NCI-H82 (cell line): Measurements from ENCODE around the gene SOAT2.
A peak's percentile ranks its signal among the peaks of the same experiment; 100 is the strongest.
"Not testable (repeated sequence)": the region's sequence is repeated elsewhere in the genome, so short reads cannot be mapped to it uniquely, and the experiment has no call there.

Experiments
- DNase-seq: peaks from one replicate; lab custom pipeline; 2025; lab: John Stamatoyannopoulos, UW

The SOAT2 gene

DNA sequence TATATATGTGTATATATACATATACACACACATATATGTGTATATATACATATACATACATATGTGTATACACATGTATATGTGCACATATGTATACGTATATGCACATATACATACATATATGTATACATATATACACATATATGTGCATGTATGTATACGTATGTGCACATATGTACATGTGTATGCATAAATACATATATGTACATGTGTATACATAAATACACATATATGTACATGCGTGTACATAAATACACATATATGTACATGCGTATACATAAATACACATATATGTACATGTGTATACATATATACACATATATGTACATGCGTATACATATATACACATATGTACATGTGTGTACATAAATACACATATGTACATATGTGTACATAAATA is 43.9 kb downstream of the SOAT2 start:
- no peak for DNase-seq

- DNase-seq = no peak
These were observed 44.4 kb downstream of the SOAT2 start for GRCh38 chr12:53147653-53148052.

GRCh38 chr12:53151039-53151438 is 47.8 kb downstream of the SOAT2 start:
- DNase-seq = no peak

GRCh38 chr12:53152390-53152789 is 49.1 kb downstream of the SOAT2 start:
- no peak for DNase-seq

DNA sequence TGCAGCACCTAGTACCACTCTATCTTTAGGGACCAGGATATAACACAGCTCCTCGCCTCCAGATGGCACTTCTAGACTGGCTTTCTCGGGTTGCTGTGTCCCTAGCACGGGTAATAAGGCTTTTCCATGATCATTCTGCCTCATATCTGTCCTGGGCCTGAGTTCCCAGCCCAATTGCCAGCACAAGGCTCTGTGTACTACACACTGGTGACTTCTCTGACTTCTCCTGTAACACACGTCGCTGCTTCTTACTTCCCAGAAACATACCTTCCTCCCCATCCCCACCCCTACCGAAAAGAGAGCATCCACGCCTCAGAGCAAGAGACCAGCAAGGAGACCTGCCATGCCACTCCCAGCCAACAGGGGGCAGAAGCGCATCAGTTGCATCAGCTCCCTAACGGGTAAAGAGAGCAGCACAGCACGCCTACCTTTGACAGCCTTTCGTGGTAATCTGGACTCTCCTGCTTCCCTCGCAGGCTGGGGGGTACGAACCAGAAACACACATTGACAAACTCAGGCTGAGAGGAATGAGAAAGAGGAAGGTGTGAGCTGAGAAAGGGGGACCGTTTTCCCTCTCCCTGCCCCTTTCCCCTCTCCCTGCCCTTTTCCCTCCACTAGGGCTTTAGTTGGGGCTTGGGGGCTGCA is 56.0 kb downstream of the SOAT2 start:
- peak; percentile 90 for DNase-seq

DNA sequence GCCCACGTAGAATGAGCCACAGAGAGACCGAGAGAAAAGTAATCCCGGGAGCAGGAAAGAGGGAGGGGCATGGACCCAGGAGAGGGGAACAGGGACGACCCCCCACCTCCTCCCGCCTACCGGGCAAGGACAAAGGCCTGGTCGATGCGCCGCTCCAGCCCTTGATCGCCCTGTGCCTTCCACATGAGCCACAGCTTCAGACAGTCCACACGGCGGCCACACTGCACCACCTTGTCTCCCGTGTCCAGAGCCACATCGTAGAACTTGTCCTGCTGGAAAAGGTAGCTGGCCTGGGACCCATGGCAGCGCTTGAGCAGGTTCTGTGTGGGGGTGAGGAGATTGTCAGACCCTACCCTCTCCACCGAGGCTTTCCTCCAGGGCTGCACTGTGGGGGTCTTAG is 56.7 kb downstream of the SOAT2 start:
- DNase-seq = no peak

DNA sequence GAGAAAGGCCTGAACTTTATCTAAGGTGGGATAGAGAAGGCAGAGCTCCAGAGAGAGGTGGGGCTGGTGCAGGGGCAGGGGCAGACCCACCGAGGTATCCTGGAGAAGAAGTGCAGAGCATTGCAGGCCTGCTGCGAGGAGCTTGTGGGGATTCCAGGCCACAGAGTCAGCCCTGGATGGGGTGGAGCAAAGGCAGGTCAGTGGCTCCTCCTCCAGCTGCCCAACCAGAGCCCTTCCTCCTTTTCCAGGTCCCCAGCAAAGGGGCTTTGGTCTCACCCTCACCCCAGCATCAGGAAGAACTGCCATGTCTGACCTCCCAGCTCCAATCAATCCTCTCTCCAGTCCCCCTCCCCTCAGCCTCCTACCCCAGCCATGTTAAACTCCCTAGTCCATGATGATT is 57.4 kb downstream of the SOAT2 start:
- no peak for DNase-seq

DNA sequence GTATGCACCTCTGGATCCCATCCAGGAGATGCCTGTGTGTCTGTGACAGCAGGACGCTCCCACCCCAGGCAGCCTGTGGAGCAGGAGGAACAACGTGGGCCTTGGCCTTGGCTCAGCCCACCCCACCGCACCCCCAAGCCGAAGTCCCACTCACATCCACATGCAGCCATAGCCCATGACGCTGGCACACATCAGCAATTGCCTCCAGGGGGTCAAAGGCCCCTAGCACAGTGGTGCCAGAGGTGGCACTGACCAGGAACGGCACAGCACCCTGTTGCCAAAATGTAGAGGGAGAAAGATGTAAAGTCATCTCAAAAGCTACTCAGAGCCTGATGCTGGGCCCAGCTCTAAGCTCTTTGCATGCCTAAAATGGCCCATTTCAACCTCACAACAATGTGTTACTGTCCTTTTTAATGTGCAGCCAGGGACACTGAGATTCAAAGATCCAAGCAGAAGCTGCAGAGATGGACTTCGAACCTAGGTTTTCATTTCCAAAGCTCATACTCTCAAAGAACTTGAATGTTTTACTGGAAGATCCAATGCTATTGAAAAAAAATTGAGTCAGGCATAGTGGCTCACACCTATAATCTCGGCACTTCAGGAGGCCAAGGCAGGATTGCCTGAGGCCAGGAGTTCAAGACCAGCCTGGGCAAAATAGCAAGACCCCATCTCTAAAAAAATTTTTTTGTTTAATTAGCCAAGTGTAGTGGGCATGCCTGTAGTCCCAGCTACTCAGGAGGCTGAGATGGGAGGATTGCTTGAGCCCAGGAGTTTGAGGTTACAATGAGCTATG is 58.0 kb downstream of the SOAT2 start:
- no peak for DNase-seq

DNA sequence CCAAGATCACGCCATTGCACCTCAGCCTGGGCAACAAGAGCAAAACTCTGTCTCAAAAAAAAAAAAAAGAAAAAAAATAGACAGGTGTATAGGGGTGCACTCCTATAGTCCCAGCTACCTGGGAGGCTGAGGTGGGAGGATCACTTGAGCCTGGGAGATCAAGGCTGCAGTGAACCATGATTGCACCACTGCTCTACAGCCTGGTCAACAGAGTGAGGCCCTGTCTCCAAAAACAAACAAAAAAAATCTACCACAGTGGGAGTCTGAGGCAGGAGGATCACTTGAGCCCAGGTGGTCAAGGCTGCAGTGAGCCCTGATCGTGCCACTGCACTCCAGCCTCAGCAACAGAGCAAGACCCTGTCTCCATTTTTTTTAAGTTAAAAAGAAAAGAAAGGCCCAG is 59.7 kb downstream of the SOAT2 start:
- DNase-seq = not testable (repeated sequence)

DNA sequence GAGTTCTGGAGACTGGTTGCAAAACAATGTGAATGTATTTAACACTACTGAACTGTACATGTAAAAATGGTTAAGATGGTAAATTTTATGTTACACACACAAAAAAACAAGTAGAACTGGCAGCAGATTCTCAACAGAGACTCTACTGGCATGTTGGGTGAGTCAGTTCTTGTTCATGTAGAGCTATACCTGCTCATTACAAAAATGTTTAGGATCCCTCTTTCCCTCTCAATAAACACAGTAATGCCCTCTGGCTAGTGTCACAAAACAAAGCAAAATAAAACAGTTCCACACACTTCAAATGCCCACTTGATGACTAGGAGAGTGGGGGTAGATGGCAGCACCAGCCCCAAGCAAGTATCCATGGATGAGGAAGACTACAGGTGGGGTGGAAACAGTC is 63.6 kb downstream of the SOAT2 start:
- DNase-seq = no peak

DNA sequence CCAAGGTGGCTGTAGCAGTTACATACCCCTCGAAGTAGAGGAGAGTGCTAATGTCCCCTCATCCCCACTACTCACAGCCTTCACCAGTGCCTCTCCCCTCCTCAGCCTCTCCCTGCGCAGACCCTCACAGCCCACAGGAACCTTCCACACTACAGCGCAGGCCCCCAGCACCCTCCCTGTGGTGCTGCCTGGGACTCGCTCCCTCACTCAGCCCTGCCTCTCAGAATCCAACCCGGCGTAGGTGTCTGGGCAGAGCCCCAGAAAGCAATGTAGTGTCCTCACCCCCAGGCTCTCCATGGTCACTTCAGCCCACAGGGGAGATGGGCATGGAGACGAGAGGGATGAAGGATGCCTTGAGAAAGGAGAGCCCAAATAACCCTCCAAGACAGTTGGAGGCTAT is 66.4 kb downstream of the SOAT2 start:
- no peak for DNase-seq

GRCh38 chr12:53170215-53170614 is 66.9 kb downstream of the SOAT2 start:
- DNase-seq = no peak

- DNase-seq = peak; percentile 37
These were observed 67.8 kb downstream of the SOAT2 start for GRCh38 chr12:53170876-53171724.

DNA sequence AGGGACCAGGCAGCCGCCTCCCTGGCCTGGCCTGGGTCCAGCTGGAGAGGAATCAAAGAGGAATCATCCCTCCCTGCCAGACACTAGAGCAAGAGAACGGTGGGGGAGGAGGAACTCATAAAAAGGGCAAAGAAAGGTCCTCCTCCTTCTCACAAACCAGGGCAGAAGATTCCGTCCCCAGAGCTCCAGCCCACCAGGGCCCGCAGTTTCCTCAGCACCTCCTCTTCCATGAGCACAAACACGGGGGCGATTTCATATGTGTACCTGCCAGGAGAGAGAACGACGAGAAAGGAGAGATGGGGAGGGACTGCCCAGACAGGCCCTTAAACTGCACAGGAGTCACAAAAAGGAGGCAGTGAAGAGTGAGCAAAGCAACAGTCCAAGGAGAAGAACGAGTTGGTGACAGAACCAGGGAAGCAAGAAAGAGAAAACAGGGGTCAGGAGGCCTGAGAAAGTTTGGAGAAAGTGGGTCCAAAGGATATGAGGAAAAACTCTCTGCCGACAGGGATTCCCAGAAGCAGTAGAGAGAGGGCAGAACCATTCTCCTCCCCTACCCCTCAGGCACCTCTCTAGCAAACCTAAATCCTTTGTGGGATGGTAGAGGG is 68.5 kb downstream of the SOAT2 start:
- no peak for DNase-seq

DNA sequence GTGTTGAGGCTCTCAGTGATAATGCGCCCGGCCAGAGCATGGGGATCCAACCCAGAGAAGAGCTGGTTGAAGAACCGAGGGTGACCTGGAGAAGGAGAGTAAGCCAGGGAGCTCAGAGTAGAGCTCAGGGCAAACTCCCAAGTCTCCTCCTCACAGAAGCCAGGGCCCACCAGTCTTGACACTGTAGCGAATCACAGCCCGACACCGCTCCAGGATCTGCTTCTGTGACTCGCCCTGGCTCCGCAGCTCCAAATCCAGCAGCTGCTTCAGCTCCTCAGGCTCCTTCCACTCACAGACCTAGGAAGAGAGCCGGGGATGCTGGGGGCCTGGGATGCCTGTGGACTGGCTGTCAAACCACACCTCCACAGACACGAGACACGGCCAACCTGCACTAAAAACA is 69.1 kb downstream of the SOAT2 start:
- DNase-seq = no peak

- no peak for DNase-seq
These were observed 69.9 kb downstream of the SOAT2 start for GRCh38 chr12:53173085-53173715.
